BLaER1 treated with 17β-estradiol and CSF1 and Interleukin-3, amounts not matched to agents 10 nM and 100 nM (cell line): Measurements from ENCODE around the gene CLASRP.
A peak's percentile ranks its signal among the peaks of the same experiment; 100 is the strongest.

Experiments
- H3K27ac ChIP-seq, 11 experiments: shearing (Covaris generic); formaldehyde crosslinking; 2 replicates each; pipeline ENCODE4 v1.8.1; 2022
- H3K27me3 ChIP-seq, 11 experiments: shearing (Covaris generic); formaldehyde crosslinking; 2 replicates each; pipeline ENCODE4 v1.8.1; 2022
- H3K36me3 ChIP-seq, 11 experiments: shearing (Covaris generic); formaldehyde crosslinking; 2 replicates each; pipeline ENCODE4 v1.8.1; 2022
- H3K4me1 ChIP-seq, 10 experiments: shearing (Covaris generic); formaldehyde crosslinking; 2 replicates each; pipeline ENCODE4 v1.8.1; 2022
- H3K4me2 ChIP-seq, 11 experiments: shearing (Covaris generic); formaldehyde crosslinking; 2 replicates each; pipeline ENCODE4 v1.8.1; 2022
- H3K4me3 ChIP-seq, 10 experiments: shearing (Covaris generic); formaldehyde crosslinking; 2 replicates each; pipeline ENCODE4 v1.8.1; 2022
- H3K9ac ChIP-seq, 11 experiments: shearing (Covaris generic); formaldehyde crosslinking; 2 replicates each; pipeline ENCODE4 v1.8.1; 2022
- H3K9me3 ChIP-seq, 11 experiments: shearing (Covaris generic); formaldehyde crosslinking; replicated peaks in 1 of 11; 2 replicates each; pipeline ENCODE4 v1.8.1; 2022
- H4K20me1 ChIP-seq, 11 experiments: shearing (Covaris generic); formaldehyde crosslinking; 2 replicates each; pipeline ENCODE4 v1.8.1; 2022
- Cebpa-rat ChIP-seq, 11 experiments: shearing (Covaris generic); IDR thresholded peaks; 2 replicates each; pipeline ENCODE4 v1.8.1; 2022

Gene CLASRP

DNA sequence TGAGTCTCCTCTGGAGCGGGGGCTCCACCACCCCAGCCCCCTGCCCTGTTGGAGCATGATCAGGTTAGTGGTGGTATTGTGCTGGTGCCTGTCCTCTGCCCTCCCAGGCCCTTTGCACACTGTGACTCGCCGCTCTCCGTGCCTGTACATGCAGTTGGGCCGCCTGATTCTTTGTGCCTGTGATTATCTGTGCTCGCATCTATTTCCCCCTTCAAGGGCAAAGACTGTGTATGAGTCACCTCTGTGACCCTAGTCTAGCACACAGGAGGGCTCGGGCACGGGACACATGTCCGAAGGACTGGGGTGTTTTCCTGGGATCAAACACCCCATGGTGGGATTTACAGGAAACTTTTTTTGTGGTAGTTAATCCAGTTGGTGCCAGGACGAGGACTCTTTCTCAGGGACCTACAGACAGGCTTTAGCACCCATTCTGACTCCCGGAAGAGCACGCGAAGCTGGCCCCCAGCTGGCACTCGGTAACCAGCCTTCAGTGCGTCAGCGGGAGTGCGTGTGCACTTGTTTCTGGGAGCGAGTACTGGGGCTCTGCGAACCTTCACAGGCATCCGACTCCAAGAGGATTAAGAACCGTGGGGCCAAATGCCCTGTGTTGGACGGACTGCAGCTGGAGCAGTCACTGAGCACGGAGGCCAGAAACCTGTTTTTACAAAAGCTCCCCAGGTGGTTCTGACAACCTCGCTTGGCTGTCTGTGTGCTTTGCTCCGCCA is 60.8 kb downstream of the CLASRP start:
- Histone ChIP-seq H3K27ac (peak overlapping the region in 9 of 11 experiments; percentile 4 to 79 (median 44); a peak in 11 of 22 replicates), H3K4me1 (peaks cover 98 to 100% (median 100%) of the 10 kb centered on the region in 10 experiments), H4K20me1 (peaks cover 26 to 100% (median 99%) of the 10 kb centered on the region in 11 experiments; a peak in 21 of 22 replicates), H3K9me3 (no peaks in the 10 kb centered on the region), H3K4me2 (peak overlapping the region; percentile 70 to 99 (median 97); a peak in 21 of 22 replicates), H3K9ac (peak overlapping the region; percentile 4 to 99 (median 59); a peak in 14 of 22 replicates), H3K4me3 (no peak overlapping the region), H3K27me3 (no peaks in the 10 kb centered on the region), H3K36me3 (peaks cover 0 to 42% (median 29%) of the 10 kb centered on the region in 11 experiments; a peak in 16 of 22 replicates)
- TF ChIP-seq Cebpa-rat (IDR thresholded peaks at IDR 0.05): no peak

GRCh38 chr19:45100201-45100600 is 61.4 kb downstream of the CLASRP start:
- H3K4me1 ChIP-seq: peaks cover 98 to 100% (median 100%) of the 10 kb centered on the region in 10 experiments

GRCh38 chr19:45100846-45101252 is 62.0 kb downstream of the CLASRP start:
- Histone ChIP-seq H3K4me1 (peaks cover 98 to 100% (median 100%) of the 10 kb centered on the region in 10 experiments), H3K27ac (peak overlapping the region; percentile 2 to 69 (median 38); a peak in 16 of 22 replicates)
- TF ChIP-seq Cebpa-rat (IDR thresholded peaks at IDR 0.05): no peak

More at GRCh38 chr19:45100201-45100600, 61.4 kb downstream of the CLASRP start:
- Histone ChIP-seq H3K9me3 (no peaks in the 10 kb centered on the region), H3K4me3 (no peak overlapping the region), H3K27ac (peak overlapping the region in 4 of 11 experiments; percentile 38 to 69 (median 50); a peak in 5 of 22 replicates), H3K4me2 (peak overlapping the region; percentile 70 to 99 (median 97)), H3K36me3 (peaks cover 0 to 37% (median 23%) of the 10 kb centered on the region in 11 experiments; a peak in 16 of 22 replicates), H3K9ac (peak overlapping the region in 7 of 11 experiments; percentile 36 to 68 (median 59); a peak in 9 of 22 replicates), H3K27me3 (no peaks in the 10 kb centered on the region), H4K20me1 (peaks cover 32 to 100% (median 99%) of the 10 kb centered on the region in 11 experiments; a peak in 21 of 22 replicates)
- TF ChIP-seq Cebpa-rat (IDR thresholded peaks at IDR 0.05): no peak

DNA sequence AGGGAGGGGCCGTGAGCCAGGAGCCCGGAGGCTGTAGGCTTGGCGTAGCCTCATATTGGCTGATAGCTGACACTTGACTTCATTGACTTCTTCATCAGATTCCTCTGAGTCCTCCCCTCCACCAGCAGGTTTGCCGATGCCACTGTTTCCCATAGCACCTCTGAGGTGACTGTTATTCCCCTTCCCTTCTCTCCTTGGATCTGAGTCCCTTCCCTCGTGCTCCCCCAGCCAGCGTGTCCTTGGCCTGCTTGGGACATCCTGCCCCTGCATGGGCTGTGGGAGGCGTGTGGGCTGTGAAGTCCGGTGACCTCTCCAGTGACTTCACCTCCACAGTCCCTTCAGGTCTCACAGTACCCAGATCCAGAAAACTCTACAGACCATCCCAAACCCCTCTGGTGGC is 63.0 kb downstream of the CLASRP start:
- Histone ChIP-seq H3K9ac (peak overlapping the region in 9 of 11 experiments; percentile 33 to 68 (median 56); a peak in 12 of 22 replicates), H3K4me2 (peak overlapping the region; percentile 70 to 99 (median 96); a peak in 20 of 22 replicates), H3K27me3 (no peaks in the 10 kb centered on the region), H3K27ac (peak overlapping the region in 7 of 11 experiments; percentile 6 to 70 (median 69); a peak in 9 of 22 replicates), H3K4me3 (no peak overlapping the region), H3K36me3 (peaks cover 0 to 28% (median 13%) of the 10 kb centered on the region in 11 experiments; a peak in 13 of 22 replicates), H4K20me1 (peaks cover 47 to 100% (median 98%) of the 10 kb centered on the region in 11 experiments; a peak in 21 of 22 replicates), H3K9me3 (no peaks in the 10 kb centered on the region), H3K4me1 (peaks cover 90 to 100% (median 100%) of the 10 kb centered on the region in 10 experiments)
- TF ChIP-seq Cebpa-rat (IDR thresholded peaks at IDR 0.05): no peak

More at GRCh38 chr19:45100846-45101252, 62.0 kb downstream of the CLASRP start:
- H3K9me3 ChIP-seq: no peaks in the 10 kb centered on the region
- H3K36me3 ChIP-seq: peaks cover 0 to 31% (median 17%) of the 10 kb centered on the region in 11 experiments; a peak in 16 of 22 replicates
- no peak overlapping the region for H3K4me3 ChIP-seq
- H3K9ac ChIP-seq: peak overlapping the region in 10 of 11 experiments; percentile 17 to 68 (median 54); a peak in 15 of 22 replicates
- peak overlapping the region; percentile 70 to 99 (median 97) for H3K4me2 ChIP-seq
- H3K27me3 ChIP-seq: no peaks in the 10 kb centered on the region
- H4K20me1 ChIP-seq: peaks cover 38 to 100% (median 99%) of the 10 kb centered on the region in 11 experiments; a peak in 21 of 22 replicates

- Histone ChIP-seq H3K4me2 (peak overlapping the region; percentile 70 to 99 (median 96)), H3K9ac (peak overlapping the region; percentile 12 to 66 (median 60); a peak in 16 of 22 replicates), H3K27me3 (no peaks in the 10 kb centered on the region), H3K4me1 (peaks cover 89 to 100% (median 100%) of the 10 kb centered on the region in 10 experiments), H3K36me3 (peaks cover 0 to 24% (median 12%) of the 10 kb centered on the region in 11 experiments; a peak in 13 of 22 replicates), H3K27ac (peak overlapping the region; percentile 9 to 70 (median 63); a peak in 21 of 22 replicates), H3K4me3 (peak overlapping the region in 3 of 10 experiments; percentile 5 to 60 (median 27); a peak in 2 of 20 replicates), H4K20me1 (peaks cover 54 to 100% (median 98%) of the 10 kb centered on the region in 11 experiments; a peak in 21 of 22 replicates), H3K9me3 (no peaks in the 10 kb centered on the region)
- TF ChIP-seq Cebpa-rat (IDR thresholded peaks at IDR 0.05): no peak
These were observed 63.6 kb downstream of the CLASRP start for GRCh38 chr19:45102481-45102880.

GRCh38 chr19:45103156-45103507 is 64.3 kb downstream of the CLASRP start:
- H3K4me2 ChIP-seq: peak overlapping the region; percentile 70 to 99 (median 96)
- H3K36me3 ChIP-seq: peaks cover 0 to 18% (median 11%) of the 10 kb centered on the region in 11 experiments; a peak in 13 of 22 replicates
- peak overlapping the region; percentile 12 to 66 (median 60); a peak in 19 of 22 replicates for H3K9ac ChIP-seq
- H4K20me1 ChIP-seq: peaks cover 60 to 100% (median 97%) of the 10 kb centered on the region in 11 experiments; a peak in 21 of 22 replicates
- H3K9me3 ChIP-seq: no peaks in the 10 kb centered on the region
- H3K4me1 ChIP-seq: peaks cover 89 to 100% (median 100%) of the 10 kb centered on the region in 10 experiments
- TF ChIP-seq Cebpa-rat (IDR thresholded peaks at IDR 0.05): no peak
- H3K4me3 ChIP-seq: peak overlapping the region in 7 of 10 experiments; percentile 5 to 60 (median 42); a peak in 10 of 20 replicates
- peak overlapping the region; percentile 9 to 70 (median 63); a peak in 21 of 22 replicates for H3K27ac ChIP-seq
- H3K27me3 ChIP-seq: no peaks in the 10 kb centered on the region

DNA sequence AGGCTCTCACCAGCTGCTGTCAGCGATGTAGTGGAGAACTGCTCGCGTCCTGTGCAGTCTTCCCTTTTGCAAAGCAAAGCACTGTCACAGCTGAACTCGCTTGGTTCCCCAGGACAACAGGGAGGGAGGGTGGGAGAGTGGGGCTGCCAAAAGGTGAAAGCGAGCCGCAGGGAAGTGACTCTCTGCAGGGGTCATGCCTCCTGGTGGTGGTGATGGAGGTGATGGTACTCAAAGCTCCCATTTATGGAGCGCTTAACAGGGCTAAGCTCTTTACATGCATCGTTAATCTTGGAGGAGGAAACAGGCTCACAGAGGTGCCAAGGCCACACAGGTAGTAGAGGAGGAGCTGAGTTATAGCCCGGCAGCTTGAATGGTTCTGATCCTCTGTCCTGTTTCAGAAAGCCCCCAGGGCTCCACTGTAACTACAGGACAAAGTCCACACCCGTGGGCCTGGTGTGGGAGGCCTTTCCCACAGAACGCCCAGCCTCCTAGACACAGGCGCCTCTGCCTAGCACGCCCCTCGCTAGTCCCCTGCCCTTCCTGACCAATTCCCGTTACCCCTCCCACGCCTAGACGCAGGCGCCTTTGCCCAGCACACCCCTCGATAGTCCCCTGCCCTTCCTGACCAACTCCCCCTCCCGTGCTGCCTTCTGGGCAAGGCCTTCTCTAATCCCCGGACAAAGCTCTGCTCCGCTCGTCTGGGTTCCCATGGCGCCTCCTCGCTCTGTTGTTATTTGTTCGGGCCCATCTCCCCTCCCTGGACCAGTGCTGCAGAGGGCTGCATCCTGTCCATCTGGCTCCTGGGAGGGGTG is 64.9 kb downstream of the CLASRP start:
- peak overlapping the region in 9 of 10 experiments; percentile 5 to 60 (median 27); a peak in 12 of 20 replicates for H3K4me3 ChIP-seq
- no peaks in the 10 kb centered on the region for H3K9me3 ChIP-seq
- H4K20me1 ChIP-seq: peaks cover 66 to 100% (median 98%) of the 10 kb centered on the region in 11 experiments; a peak in 21 of 22 replicates
- peak overlapping the region; percentile 9 to 70 (median 63); a peak in 20 of 22 replicates for H3K27ac ChIP-seq
- H3K27me3 ChIP-seq: no peaks in the 10 kb centered on the region
- no peak for TF ChIP-seq Cebpa-rat (IDR thresholded peaks at IDR 0.05)
- peak overlapping the region; percentile 70 to 99 (median 96) for H3K4me2 ChIP-seq
- peaks cover 0 to 18% (median 11%) of the 10 kb centered on the region in 11 experiments; a peak in 14 of 22 replicates for H3K36me3 ChIP-seq
- peak overlapping the region; percentile 35 to 66 (median 60); a peak in 19 of 22 replicates for H3K9ac ChIP-seq
- peaks cover 87 to 100% (median 100%) of the 10 kb centered on the region in 10 experiments for H3K4me1 ChIP-seq
